HG03442 (cell line): ENCODE results near the gene CHST11.
A peak's percentile ranks its signal among the peaks of the same experiment; 100 is the strongest.
"Not testable (repeated sequence)": the region's sequence is repeated elsewhere in the genome, so short reads cannot be mapped to it uniquely, and the experiment has no call there.

Source experiments
- ATAC-seq: cut with Tn5 transposase; IDR thresholded peaks from one replicate; pipeline ENCODE4 v1.9.1; 2021; ENCODE audit warnings: mild to moderate bottlenecking, moderate library complexity; ENCODE audit not compliant: unreplicated experiment

Gene CHST11

DNA sequence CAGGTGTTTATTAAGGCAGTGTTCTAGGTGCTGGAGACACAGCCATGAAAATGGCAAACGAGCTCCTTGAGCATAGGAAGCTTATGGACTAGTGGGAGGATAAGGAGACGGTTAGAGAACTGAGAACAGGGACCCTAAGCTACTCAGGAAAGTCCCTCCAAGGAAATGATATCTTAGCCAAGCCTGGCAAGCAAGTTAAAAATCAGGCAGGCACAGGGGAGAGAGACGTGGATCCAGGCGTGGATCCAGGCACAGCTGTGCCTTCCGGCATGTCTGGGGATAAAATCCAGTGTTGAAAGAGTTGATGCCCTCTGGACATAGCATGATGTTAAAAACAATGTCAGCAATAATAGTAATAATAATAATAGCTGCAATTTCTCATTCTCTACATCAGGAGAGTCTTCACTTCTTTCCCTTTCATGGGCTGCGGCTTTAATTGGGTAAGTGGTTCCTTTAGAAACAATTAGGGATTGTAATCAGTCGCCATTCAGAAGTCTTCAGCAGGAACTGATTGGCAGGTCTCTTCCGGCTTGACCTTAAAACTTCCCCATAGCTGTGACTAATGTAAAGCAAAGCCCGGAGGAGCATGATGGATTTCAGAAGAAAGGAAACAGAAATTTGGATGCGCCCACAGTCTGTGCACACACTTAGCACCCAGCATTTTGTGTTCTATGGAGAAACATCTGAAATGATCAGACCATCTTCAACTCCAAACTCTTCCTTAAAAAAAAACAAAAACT, 271.1 kb downstream of the CHST11 start:
- no peak for ATAC-seq

- ATAC-seq, result no peak
Measured at GRCh38 chr12:104729091-104729490, 272.3 kb downstream of the CHST11 start.

DNA sequence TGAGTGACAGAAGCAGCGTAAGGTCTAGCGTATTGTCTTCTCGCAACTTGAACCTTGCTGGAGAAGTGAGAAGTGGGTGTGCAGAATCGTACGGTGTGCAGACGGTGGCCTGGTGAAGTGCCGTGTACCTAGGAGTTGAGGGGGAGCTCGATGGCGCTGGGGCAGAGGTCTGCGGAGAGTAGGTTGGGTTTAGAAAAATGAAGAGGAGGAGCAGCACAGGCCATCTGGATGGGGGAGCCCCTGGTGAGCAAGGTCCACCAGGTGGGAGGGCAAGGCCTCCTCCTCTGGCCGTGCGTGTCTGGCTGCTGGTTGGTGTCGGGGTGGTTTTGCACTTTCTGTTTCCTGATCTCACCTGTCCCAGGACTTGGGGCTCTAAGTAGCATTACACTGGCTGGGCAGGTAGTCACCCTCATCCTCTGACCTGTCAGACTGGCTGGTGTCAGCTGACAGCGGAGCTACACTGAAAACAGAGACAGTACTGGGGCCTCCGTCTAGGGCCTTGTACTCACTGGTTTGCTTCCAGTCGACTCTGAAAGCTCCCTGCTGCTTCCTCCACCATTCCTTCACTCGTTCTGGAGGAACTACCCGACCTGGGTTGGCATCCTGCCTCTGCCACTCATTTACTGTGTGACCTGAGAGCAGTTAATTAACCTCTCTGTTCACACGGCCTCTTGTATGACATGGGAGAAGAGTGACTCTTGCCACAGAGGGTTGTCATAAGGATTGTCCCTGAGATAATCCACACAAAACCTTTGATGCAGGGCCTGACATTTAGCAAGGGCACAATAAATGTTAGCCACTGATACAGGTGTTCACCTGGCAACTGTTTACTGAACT, 273.1 kb downstream of the CHST11 start:
- ATAC-seq, result no peak

- ATAC-seq, result no peak
Measured at GRCh38 chr12:104730763-104731162, 274.0 kb downstream of the CHST11 start.

DNA sequence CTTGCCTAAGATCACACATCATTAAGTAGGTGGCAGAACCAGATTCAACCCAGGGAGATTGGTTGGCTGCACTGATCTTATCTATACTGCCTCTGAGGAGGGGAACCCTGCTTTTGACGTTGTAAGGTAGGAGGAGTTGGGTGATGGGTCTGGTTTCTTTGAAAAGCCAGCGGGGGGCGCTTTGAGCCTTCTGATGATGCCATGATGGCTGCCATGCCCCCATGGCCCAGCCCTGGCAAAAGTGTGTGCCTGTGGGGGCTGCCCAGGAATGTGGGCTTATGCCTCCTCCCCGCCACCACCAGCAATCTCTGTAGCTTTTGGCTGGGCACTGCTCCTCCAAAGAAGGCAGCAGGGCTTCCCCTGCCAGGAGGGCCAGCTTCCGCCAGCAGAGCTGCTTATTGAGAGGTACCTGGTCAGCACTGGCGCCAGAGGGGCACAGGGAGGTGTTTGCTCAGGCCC, 277.0 kb downstream of the CHST11 start:
- no peak for ATAC-seq

DNA sequence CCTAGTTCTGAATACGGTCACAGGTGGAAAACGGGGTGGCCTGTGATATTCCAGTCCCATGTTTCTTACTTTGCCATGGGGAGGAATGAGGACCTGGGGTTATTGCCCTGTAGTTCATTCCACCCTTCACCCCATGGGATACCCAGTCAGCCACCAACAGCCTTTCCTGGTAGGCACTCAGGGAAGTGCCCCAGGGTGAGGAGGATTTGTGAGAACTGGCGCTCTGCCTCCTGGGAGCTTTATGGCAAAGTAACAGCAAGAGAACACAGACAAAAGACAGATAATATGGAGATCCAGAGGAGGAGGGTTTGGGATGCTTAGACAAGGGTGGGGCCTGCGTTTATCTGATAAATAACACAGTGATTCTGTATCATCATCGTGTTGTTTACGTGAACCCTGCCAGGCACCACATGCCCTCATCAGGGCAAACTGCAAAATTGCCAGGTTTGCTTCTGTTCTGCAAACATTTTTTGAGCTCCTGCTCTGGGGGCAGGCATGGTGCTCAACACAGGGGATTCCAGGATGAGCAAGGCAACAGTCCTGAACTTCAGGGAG, 277.9 kb downstream of the CHST11 start:
- ATAC-seq, result no peak

GRCh38 chr12:104735801-104736200, 279.1 kb downstream of the CHST11 start:
- no peak for ATAC-seq

DNA sequence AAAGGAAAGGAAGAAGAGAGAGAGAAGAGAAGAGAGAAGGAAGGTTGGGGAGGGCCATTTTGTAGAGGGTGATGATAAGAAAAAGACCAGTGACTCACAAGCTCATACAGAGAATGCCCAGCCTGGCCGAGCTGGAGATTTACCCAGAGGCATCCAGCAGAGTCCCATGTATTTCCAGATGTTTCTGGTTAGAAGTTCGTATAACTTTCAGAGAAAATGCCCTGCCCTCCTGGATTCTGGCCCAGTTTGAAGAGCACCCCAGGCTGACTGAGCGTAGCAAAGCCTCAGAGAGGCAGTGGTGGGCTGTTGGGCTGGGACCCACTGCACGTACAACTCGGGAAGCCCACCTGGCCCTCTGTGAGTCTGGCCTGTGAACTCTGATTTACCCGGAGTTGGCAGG, 279.6 kb downstream of the CHST11 start:
- no peak for ATAC-seq

- no peak for ATAC-seq
Measured at GRCh38 chr12:104737113-104737512, 280.4 kb downstream of the CHST11 start.

DNA sequence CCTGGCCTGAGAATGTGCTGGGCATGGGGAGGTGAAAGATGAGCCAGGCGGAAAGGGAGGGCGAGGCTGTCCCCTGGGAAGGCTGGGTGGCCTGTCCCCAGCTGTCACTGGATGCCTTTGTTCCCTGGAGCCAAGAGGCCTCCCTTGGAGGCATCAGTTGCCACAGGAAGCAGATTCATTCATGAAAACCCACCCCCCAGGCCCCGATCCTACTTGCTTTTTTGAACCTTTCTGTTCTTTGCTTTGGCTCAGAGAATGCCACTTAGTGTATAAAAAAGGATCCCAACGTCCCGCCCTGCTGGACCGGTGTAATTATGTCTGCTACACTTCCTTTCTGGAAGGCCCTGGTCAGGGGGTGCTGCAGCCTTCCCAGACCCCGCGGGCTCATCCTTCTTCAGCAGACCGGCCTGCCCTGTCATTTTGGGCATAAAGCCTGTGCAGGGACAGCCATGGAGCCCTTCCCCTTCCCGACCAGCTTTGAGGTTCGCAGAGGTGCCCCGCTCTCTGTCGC, 281.1 kb downstream of the CHST11 start:
- no peak for ATAC-seq

DNA sequence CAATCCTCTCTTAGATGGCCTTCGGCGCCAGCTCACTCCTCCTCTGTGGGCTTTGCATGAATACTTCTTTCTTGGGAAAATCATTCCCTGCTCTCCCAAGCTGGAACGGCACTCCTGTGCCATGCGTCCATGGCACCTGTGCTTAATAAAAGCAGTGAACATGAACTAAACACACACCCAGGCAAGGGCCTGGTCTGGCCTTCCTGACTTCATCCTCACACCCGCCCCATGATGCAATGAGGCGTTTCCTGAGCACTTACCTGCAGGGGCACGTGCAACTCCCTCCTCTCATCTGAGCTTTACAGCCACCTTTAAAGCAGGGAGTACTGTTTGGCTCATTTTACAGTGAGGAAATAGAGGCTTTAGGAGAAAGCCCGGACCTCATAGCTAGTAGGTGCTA, 281.6 kb downstream of the CHST11 start:
- ATAC-seq, result no peak

DNA sequence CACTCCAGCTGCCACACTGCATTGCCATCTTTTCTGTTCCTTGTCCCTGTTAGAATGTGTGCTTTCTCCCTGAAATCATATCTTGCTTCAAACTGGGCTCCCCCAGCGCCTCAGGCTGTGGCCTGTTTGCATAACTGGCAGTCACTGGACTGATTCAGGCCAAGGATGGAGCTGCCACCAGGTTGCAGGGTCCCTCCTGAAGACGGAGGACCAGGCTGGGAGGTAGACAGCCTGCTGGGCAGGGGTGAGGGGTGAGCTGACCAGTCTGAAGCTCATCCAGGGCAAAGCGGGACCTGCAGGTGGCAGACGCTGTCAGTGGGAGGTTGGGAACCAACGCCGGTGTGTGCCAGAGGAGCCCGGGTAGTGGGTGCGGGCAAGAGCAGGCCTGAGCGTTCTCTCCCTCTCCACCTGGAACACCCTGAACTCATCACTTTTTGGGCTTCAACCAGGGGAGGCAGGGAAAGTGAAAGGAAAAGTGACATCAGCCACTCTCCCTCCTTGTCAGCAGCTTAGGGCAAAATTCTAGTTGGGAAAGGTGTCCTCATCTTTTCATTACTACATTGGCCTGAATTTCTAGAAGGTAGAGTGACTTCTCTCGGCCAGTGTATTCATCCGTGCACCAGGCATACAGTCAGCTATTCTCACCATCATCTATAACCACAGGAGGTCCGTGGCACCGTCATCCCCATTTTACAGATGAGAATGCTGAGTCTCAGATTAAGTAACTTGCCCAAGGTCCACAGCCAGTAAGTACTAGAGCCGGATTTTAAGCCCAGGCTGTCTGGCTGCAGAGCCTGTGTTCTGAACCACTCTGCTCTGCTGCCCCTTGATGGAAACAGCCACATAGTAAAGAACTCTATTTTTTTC, 282.3 kb downstream of the CHST11 start:
- ATAC-seq, result no peak

DNA sequence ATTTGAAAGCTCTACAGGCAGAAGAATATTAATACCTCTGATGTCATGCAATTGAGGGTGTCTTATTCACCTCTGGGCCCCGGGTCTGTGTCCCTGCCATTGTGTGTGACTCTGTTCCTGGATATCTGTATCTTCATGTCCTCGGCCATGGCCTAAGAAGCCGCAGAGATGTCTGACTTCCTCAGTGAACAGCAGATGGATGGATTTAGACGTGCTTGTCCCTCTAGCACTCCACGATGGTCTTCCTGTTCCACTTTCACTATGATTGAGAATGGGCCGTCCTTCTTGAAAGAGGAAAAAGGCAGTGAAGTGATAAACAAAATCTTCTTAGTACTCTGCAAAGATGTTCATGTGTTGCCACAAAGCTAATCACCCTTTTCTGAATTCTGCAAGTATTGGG, 283.9 kb downstream of the CHST11 start:
- ATAC-seq, result peak; percentile 61

- peak; percentile 35 for ATAC-seq
Measured at GRCh38 chr12:104741077-104741476, 284.3 kb downstream of the CHST11 start.

GRCh38 chr12:104741497-104742367, 285.0 kb downstream of the CHST11 start:
- ATAC-seq, result no peak

DNA sequence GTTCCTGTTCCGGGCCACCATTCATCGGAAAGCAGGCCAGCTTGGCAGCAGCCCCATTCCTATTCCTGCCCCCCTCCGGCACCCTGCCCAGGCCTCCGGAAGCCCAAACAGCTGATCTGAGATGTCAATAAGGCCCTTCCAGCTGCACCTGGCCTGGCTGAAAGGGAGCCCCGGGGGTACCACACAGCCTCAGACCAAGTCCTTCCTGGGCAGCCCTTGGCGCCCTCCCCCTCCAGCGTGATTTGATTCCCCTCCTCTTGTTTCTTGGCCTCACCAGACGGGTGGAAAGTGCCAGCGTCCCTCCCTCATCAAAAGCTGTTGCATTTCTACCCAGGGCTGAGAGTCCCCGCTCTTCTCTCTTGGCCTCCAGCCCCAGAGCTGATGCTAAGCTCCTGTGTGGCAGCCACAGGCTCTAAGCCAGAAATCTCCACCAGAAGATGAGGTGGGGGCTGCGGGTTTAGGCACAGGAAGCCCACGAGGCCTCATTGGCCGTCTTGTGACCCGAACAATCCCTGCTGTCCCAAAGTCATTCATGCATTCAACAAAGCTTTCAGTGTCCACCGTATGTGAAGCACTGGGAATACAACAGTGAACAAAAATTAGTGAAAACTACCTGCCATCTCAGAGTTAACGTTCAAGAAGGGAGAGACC, 285.9 kb downstream of the CHST11 start:
- no peak for ATAC-seq

- ATAC-seq, result no peak
Measured at GRCh38 chr12:104743202-104743580, 286.4 kb downstream of the CHST11 start.

- ATAC-seq, result not testable (repeated sequence)
Measured at GRCh38 chr12:104743753-104744548, 287.2 kb downstream of the CHST11 start.
